ENCODE results near the gene ANO4.

ANO4 gene

DNA sequence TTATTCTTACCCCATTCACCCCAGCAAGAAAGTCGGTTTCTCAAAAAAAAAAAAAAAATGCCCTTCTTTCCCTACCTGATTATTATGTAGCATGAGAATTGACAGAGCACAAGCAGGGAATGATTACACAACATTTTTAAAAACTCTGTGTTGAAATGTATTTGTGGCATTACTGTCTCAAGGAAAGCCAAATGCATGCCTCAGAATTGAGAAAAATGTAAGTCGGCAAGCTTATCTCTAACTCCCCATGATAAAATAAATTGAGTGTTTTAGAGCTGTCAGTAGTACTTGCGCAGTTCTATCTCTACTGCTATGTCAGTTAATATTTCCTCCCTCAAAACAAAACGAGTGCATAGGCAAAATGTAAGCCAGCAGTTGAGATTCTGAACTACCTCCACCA, 25.7 kb downstream of the ANO4 start:
- DNase-seq, result no peak

DNA sequence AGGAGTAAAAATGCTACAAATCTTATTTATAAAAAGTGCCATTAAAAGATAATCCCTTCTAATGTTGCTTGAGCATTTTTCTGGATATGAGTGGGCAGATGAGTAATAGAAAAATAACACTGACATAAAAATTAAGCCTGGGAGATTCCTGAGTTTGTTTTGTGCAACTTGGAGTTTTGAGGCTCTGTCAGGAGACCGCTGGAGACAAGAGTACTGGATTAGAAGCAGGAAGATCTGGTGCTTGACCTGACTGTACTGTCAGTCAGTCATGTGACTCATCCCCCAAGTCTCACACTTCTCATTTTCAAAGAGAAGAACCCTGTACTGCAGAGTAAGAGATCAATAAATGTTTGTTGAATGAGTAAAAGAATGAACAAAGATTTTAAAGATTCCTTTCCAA, 29.4 kb downstream of the ANO4 start:
- DNase-seq, result no peak

DNA sequence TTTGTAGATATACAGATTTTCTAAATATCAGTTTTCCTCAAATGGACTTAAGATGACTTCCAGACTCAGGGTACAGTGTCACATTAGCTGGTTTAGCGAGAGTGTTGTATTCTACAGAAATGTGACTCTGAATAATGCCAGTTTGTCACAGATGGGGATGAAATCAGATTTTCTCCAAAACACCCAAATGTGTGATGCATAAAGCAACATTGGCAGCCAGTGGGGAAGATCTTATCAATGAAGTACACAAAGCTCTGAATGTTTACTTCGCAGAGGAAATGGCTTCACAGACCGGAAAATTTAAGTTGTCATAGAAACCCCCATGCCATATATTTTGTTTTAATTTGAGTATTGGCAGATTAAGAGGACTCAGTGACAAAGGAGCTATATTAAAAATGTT, 29.9 kb downstream of the ANO4 start:
- DNase-seq, result no peak

DNA sequence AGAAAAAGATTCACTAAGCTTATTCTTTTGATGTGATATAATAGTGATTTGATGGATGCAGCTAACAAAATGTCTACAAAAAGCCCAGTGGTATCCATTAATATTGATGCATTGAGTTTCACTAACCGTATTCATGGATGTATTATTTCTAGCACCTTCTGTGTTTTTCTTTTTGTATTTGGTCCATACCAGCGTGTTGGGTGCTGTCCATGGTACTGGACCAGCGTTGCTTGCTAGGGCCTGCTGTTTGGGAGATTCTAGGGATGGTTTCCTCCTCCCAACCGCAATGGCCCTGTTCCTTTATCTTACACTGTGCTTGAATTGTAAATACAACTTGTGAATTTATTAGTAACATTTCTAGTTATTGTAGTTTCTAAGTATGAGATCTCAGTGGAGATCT, 31.7 kb downstream of the ANO4 start:
- no peak for DNase-seq

DNA sequence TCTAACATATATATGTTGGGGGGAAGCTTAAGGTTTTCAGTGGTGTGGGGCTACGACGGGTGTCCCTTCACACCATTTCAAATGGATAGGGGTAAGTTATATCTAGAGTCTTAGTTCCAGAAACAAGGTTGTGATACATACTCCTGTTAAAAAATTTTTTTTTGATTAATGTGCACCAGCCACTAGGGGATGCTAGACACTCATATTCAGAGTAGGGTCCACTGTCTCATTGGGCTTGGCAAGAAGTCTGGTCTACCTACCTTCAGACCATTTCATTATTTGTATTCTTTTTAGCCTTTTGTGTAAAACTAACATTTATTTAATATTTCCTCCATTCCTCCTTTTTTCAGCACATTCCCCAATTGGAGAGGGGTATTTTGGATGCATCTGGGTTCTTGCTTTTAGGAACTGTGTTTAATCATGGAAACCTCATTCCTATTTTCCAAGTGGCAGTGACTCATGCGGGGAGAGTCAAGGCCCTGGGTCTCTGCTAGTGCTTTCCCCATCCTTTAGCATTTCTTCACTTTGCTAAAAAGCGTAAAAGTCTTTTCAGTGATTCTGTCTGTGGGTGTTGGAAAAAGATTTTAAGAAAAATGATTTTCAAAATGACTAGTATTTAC, 33.4 kb downstream of the ANO4 start:
- DNase-seq, result no peak

DNA sequence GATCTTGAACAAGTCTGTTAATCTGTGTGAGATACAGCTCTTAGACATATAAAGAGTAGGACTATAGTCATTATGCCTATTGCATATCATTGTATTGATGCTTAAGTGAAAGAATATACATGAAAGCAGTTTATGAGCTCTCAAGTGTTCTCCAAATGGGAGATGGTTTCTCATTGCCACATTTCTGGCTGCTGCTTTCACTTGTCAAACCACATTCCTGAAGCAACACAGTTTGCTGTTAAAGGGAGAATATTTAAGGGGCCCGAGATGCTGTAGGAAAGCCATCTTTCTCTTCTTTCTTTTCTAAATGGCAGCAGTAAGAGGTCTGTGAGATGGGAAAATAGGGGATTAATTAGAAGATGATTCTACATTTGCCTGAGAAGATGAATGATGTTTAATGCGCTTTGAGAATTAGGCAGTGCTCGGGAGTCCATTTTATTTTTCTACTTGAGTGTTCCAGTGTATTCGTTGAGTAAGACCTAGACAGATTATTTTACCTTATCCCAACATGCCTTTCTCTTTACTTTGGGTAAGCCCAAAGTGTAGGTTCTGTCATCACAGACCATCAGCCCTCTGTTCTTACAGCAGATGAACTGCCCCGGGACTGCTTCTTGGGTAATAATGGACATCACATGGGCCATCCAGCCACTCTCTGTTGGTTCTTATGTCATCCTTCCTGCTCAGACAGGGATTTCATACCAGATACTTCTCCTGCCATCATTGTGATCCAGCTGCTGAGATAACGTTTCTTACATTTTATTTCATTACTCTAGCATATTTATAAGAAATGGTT, 35.6 kb downstream of the ANO4 start:
- DNase-seq, result no peak

DNA sequence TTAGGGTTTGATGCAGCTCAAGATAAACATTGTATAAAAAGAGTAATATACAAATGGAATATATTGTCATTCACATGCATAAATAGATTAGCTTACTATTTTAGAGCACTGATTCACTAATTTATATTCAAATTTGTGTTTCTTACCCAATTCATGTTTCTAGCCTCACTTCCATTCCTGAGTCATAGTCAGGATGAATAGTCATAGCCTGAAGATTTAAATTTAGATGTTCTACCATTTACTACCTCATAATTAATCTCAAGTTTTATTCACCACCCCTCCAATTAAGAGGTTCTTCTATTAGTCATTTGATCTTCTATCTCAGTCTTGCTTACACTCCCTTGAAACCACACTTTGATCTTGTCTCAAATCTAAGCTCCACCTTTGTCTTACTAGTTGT, 38.7 kb downstream of the ANO4 start:
- no peak for DNase-seq

DNA sequence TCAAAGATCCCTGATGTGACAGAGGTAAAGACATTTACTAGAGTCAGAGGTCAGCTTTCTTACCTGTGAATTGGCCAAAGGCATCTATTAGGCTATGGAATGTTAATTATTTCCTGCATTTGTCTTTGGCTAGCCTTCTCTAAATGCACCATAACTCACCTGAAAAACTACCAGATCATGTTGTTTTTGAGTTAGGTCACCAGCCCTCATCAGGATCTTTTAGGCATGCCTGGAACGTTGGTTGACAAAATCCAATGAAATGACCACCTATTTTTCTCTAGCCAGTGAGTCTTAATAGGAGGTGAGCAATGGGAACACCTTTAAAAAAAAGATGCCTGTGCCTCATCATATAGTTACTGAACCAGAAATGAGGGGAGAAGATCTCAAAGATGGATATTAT, 46.2 kb downstream of the ANO4 start:
- DNase-seq, result no peak

DNA sequence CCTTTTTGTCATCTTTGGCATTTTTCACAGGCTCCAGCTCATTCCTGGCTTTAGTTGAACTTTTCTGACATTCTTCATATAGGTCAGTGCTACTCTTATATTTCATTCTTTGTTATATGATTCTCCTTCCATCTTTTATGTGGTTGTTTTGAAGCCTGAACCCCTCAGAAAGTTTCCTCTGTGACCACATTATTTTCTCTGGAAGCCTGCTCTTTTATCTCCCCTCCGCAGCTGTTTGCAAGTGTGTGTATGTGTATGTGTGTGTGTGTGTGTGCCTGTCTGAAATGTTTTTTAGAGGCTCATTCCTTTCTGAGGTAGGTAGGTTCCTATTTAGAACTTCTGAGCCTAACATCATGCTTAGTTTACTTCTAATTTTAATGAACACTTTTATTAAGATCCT, 47.6 kb downstream of the ANO4 start:
- DNase-seq, result no peak

DNA sequence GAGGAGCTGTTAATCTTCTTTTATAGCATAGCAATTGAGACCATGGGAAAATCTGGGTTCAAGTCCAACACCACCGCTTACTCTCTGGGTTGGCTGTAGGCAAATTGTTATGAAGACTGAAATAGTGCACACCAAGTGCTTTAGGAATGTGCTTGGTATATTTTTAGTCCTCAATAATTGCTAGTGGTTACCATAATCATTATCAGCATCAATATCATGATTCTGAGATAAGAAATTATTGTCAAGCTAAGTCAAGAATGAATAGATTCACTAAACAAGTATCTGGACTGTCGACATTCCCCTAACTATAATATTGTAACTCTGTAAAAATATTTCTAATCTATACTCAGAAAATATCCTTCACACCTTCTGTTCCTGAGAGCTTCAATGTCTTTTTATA, 48.5 kb downstream of the ANO4 start:
- no peak for DNase-seq

DNA sequence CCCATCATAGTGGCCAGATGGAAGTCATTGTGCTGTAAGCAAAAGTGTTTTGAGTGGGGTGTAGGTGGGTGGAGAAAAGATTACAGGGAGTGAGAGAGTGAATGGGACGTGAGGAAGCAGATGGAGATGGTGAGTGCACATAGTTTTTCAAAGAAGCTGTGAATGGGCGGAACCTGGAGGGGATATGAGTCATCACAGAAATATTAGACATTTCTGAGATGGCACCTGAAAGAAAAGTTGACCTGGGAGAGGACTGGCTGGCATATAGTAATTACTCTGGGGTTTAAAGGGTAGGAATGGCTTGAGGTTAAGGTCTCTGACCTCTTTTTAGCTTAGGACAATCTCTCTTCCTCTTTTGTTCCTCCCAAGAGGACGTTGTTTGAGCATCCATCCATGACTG, 50.5 kb downstream of the ANO4 start:
- no peak for DNase-seq

DNA sequence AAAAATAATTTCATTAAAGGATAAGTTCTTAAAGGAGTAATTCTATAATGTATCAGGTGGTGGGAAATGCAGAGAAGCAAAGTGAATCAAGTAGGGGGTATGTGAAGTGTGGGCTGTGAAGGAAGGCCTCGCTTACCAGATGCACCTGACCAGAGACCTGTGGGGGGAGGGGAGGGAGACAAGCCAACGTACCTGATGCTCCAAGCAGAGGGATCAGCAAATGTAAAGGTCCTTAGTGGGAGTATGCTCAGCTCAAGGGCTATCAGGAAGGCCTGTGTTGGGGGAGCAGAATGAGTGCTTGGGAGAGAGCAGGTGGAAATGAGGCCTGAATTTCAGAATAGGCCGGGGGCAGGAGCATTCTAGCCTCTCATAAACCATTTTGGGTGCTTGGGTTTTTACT, 57.1 kb downstream of the ANO4 start:
- DNase-seq, result no peak

DNA sequence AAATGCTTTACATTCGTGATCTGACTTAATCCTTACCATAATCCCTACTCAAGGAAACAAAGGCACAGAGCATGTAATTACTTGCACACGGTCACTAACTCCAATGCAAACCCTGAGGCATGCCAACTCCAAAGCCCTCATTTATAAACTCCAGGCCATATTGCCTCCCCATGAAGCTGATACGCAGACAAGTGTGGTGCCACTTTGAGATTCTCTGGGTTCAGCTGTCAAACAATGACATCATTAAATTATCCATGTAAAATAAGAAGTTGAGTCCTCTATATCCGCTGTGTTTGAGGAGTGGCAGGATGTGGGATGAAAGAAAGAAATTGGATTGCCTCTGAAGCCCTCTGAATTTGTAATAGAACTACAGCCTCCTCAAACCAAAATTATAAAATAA, 62.8 kb downstream of the ANO4 start:
- DNase-seq, result no peak

DNA sequence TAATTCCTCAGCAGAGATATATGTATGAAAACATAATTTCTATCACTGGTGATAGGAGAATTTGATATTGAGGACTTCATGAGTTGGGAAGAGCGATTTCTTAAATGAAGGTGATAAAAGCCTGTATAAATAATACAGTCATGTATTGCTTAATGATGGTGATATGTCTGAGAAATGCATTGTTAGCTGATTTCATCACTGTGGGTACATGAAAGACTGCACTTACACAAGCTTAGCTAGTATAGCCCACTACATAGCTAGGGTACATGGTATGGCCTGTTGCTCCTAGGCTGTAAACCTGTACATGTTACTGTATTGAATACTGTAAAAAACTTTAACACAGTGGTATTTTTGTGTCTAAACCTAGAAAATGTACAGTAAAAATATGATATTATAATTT, 63.4 kb downstream of the ANO4 start:
- DNase-seq, result no peak

DNA sequence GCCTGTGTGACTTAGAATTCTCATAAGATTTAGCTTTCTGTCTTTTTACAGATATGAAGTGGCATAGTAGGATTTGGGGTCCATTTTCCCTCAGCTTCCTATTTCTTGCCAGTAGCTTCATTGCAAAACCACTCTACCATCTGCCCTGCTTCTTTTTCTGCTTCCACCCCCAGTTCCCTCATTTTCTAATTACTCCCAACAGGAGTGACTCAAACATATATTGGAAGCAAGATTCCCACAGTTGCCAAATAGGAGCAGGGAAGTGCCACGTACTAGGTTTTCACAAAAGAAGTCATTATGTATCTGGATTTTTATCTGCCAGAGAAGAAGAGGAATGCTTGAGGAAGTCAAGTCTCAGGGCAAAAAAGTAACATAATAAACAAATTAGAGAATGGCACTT, 64.1 kb downstream of the ANO4 start:
- DNase-seq, result no peak

DNA sequence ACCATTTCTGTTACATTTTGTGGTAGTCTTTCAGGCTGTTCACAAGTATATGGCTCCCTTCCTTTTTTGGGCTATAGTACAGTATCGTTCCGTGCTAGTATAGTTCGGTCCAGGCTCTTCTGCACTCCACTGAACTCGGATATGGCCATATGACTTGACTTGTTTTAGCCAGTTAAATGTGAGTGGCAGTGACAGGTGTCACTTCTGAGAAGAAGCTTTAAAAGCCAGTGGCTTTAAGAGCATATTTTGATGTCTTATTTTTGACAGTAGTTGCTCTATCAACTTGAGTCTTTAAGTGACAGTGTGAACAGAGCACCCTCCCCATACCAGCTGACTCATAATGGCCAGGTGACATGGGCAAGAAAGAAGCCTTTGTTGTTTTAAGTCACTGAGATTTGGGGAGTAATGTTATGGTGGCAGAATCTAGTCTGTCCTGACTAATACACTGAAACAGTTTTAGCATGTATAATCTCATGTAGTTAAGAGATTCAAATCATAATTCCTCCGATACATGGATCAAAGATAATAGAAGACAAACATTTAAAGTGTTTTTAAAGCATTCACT, 64.6 kb downstream of the ANO4 start:
- DNase-seq, result no peak

DNA sequence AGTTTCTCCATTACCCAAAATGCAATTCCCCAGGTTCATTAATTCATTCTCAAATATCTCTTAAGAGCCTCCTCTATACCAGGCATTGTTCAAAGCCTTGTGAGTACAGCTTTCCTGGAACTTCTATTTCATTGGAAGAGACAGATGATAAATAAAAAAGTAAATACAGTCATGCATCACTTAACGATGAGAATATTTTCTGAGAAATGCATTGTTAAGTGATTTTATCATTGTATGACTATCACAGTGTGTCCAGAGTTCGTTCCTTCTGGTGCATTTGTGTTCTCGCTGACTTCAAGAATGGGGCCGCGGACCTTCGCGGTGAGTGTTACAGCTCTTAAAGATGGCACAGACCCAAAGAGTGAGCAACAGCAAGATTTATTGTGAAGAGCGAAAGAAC, 66.0 kb downstream of the ANO4 start:
- no peak for DNase-seq

DNA sequence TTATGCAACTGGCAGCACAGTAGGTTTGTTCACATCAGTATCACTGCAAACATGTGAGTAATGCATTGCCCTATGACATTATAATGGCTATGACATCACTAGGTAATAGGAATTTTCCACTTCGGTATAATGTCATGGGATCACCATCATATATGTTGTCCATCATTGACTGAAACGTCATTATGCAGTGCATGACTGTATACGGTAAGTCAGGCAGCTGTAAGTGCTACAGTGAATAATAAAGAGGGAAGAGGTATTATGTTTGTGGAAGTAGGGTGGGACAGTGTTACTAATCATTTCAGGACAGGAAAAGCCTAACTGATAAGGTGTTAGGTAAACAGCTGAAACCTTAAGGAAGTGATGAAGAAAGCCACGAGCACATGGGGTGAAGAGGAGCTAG, 68.1 kb downstream of the ANO4 start:
- no peak for DNase-seq

DNA sequence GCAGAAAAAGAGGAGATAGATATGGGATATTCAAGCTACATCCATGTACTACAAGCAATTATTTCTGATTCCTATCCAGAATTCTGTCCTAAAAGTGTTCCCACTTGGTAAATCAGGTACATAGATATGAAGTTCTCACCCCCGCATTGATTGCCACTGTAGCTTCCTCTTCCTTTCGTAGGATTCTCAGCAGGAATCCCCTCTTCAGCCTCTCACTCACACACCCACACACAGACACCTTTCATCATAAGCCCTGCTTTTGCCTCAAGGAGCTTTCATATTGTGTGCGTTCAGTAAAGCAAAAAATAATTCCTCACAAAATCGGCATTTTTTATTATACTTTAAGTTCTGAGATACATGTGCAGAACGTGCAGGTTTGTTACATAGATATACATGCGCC, 69.8 kb downstream of the ANO4 start:
- DNase-seq, result no peak

DNA sequence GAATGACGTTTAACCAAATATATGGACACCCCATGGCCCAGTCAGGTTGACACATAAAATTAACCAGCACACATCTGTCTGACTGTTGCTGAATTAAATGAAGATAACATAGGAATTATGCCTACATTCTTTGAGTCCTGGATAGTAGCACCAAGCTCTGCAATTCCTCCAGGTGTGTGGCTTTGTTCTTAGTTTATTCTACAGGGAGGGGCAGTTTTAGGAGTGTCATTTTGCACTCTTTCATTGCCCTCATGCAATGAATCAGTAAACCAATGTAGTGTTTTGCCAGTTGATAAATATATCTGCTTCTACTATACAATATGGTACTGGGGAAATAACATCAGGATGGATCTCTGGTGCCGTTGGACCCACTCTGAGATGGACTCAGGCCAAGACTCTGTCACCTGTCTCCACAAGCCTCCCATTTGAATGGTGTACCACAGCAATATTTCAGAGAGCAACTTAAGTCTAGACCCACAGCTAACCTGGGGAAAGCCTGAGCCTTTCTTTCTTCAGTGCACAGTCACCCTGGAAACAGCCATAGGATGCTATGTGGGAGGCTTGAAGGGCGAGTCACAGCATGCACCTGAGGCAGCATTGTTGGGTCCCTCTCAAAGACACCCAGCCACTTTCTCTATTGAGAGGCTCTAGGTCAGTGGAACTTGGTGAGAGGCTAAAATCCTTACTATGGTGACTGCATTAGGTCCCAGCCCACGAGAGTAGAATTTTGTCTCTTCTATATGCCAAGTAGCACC, 73.2 kb downstream of the ANO4 start:
- no peak for DNase-seq

DNA sequence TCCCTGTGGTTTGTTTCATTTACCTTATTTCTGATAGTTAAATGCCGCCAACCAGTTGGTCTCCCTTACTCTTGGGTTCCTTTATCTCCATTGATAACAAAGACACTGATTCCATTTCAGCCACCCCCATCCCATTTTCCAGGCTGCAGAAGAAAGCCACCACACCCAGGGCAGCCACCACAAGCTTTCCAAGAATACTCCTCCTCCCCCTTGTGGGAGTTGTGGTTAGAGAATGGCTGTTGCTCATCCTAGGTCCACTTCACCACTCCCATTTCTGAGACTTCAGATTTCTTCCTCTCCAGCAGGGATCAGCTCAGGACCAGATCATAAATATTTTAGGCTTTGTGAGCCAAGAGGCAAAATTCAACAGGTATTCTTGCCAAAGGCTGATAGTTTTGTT, 73.9 kb downstream of the ANO4 start:
- no peak for DNase-seq

DNA sequence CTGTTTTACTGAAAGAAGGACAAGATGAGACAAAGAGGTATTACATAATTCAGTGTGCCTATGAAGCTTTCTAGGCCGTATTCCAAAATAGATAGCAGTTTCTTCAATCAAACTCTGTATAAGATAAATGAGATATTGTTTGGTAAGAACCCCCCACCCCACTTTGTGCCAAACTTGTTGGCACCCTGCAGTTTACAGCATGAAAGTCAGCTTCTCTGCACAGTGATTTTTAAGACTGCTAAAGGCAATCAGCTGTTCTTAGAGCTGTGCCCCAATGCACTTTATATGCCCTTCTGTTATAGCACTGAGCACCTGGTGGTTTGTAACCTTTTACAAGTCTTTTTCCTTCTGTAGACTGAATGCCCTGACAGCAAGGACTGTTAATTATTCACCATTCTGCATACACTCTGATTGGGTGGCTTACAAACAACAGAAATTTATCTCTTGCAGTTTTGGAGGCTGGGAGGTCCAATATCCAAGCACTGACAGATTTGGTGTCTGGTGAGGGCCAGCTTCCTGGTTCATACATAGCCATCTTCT, 76.7 kb downstream of the ANO4 start:
- DNase-seq, result no peak

DNA sequence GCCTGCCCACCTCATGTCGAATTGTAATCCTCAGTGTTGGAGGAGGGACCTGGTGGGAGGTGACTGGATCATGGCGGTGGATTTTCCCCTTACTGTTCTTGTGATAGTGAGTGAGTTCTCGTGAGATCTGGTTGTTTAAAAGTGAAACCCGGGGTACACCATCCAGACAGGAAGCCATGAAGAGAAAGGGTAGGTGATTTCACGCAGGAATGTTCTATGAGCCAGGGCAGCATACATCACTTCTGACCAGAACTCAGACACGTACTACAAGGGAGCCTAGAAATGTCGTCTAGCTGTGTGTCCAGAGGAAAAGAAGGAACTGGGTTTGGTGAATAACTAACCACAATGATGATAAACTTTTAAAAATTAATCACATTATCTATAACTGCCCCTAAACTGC, 80.6 kb downstream of the ANO4 start:
- no peak for DNase-seq

DNA sequence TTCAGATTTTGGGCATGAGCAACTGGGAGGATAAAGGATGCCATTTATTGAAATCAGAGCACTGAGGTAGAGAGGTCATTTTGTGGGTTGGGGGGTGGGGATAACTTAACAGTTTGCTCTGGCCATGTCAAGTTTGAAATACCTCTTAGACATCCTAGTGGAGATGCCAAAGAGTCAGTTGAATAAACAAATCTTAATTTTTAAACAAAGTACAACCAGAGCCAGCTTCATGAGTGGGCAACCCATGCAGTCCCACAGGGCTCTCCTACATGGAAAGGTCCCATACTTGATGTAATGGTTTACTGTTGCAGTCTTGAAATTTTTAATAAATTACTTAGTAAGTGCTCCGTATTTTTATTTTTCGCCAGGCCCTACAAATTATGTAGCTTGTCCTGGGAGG, 81.2 kb downstream of the ANO4 start:
- DNase-seq, result no peak

Measured in CD4-positive, alpha-beta T cell treated with Interleukin-21 for 1 hour (primary cell).